Parathyroid adenoma (tissue), 2 donors: ENCODE data around the gene CSKMT.
"Not testable (repeated sequence)": the region's sequence is repeated elsewhere in the genome, so short reads cannot be mapped to it uniquely, and the experiment has no call there.

Experiments
- H2AFZ ChIP-seq: fragments of 300-600 bp; sonication (generic); one replicate; pipeline ENCODE4 v1.7.0; 2017; ENCODE audit warnings: antibody characterized with exemption, mild to moderate bottlenecking
- H3K27ac ChIP-seq: fragments of 300-600 bp; sonication (generic); one replicate; pipeline ENCODE4 v1.7.0; 2017
- H3K27me3 ChIP-seq: fragments of 300-600 bp; sonication (generic); one replicate; pipeline ENCODE4 v1.7.0; 2017; ENCODE audit warnings: low read length; ENCODE audit not compliant: control insufficient read depth, insufficient read depth
- H3K36me3 ChIP-seq: fragments of 300-600 bp; sonication (generic); one replicate; pipeline ENCODE4 v1.7.0; 2017; ENCODE audit warnings: low read length; ENCODE audit not compliant: control insufficient read depth, insufficient read depth
- H3K4me1 ChIP-seq: fragments of 300-600 bp; sonication (generic); one replicate; pipeline ENCODE4 v1.7.0; 2017; ENCODE audit warnings: control low read depth
- H3K4me2 ChIP-seq: fragments of 300-600 bp; sonication (generic); one replicate; pipeline ENCODE4 v1.7.0; 2017; ENCODE audit warnings: low read length
- H3K4me3 ChIP-seq: fragments of 300-600 bp; sonication (generic); one replicate; pipeline ENCODE4 v1.7.0; 2017; ENCODE audit warnings: low read depth, low read length
- H3K79me2 ChIP-seq: fragments of 300-600 bp; sonication (generic); one replicate; pipeline ENCODE4 v1.7.0; 2017; ENCODE audit warnings: control low read depth
- H3K9ac ChIP-seq: fragments of 300-600 bp; sonication (generic); one replicate; pipeline ENCODE4 v1.7.0; 2017; ENCODE audit warnings: mild to moderate bottlenecking
- H3K9me3 ChIP-seq: fragments of 300-600 bp; sonication (generic); one replicate; pipeline ENCODE4 v1.7.0; 2017; ENCODE audit warnings: low read length; ENCODE audit not compliant: control insufficient read depth
- CTCF ChIP-seq: fragments of 300-600 bp; sonication (generic); IDR thresholded peaks from one replicate; pipeline ENCODE4 v1.7.0; 2017; ENCODE audit warnings: antibody characterized with exemption, mild to moderate bottlenecking
- donor health status: primary hyperparathyroidism.

CSKMT gene

GRCh38 chr11:62673196-62673525 is 8.0 kb downstream of the CSKMT start:
- H2AFZ ChIP-seq, result no peak overlapping the region
- no peaks in the 10 kb centered on the region for H3K79me2 ChIP-seq
- no peaks in the 10 kb centered on the region for H3K9me3 ChIP-seq
- no peak overlapping the region for H3K4me2 ChIP-seq
- H3K27ac ChIP-seq, result no peak overlapping the region
- H3K27me3 ChIP-seq, result no peaks in the 10 kb centered on the region
- H3K4me1 ChIP-seq, result peaks cover 4% of the 10 kb centered on the region
- no peak for TF ChIP-seq CTCF
- H3K36me3 ChIP-seq, result no peaks in the 10 kb centered on the region
- H3K4me3 ChIP-seq, result no peak overlapping the region
- H3K9ac ChIP-seq, result no peak overlapping the region

GRCh38 chr11:62675415-62675814 is 10.3 kb downstream of the CSKMT start:
- H3K4me2 ChIP-seq, H3K36me3 ChIP-seq, H3K9me3 ChIP-seq, H3K27me3 ChIP-seq, H2AFZ ChIP-seq, H3K9ac ChIP-seq, H3K4me1 ChIP-seq, H3K27ac ChIP-seq, H3K4me3 ChIP-seq, H3K79me2 ChIP-seq: not testable (repeated sequence)

DNA sequence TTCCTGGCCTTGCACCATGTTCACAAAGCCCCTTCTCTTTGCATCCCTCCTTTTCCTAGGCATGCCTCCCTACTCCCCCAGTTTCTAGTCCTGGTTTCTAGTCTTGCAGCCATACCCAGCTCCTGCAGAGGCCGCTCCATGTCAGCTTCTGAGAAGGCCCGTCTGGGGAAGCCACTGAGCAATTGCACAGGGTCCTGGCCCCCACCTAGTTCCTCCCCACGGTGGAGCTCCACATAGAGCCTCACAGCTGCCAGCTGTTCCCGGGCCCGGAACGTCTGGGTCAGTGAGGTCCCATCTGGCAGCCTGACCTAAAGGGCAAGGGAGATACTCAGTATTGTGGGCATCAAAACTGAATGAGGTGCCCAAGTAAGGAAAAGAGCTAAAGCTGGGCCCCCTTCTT is 11.6 kb downstream of the CSKMT start:
- Histone ChIP-seq H3K27ac (no peak overlapping the region), H3K27me3 (no peaks in the 10 kb centered on the region), H3K4me3 (peak overlapping the region; percentile 33), H3K79me2 (no peaks in the 10 kb centered on the region), H3K36me3 (no peaks in the 10 kb centered on the region), H3K4me2 (peak overlapping the region; percentile 77), H3K9me3 (no peaks in the 10 kb centered on the region), H2AFZ (no peak overlapping the region), H3K9ac (no peak overlapping the region), H3K4me1 (peaks cover 3% of the 10 kb centered on the region)
- no peak for TF ChIP-seq CTCF

GRCh38 chr11:62677156-62677555 is 12.0 kb downstream of the CSKMT start:
- H3K27me3 ChIP-seq, result no peaks in the 10 kb centered on the region
- H3K79me2 ChIP-seq, result no peaks in the 10 kb centered on the region
- no peak overlapping the region for H2AFZ ChIP-seq
- H3K27ac ChIP-seq, result no peak overlapping the region
- no peaks in the 10 kb centered on the region for H3K9me3 ChIP-seq
- H3K36me3 ChIP-seq, result no peaks in the 10 kb centered on the region
- no peak for TF ChIP-seq CTCF
- H3K9ac ChIP-seq, result no peak overlapping the region
- peak overlapping the region; percentile 33 for H3K4me3 ChIP-seq
- peaks cover 3% of the 10 kb centered on the region for H3K4me1 ChIP-seq
- H3K4me2 ChIP-seq, result peak overlapping the region; percentile 77

GRCh38 chr11:62677714-62678113 is 12.6 kb downstream of the CSKMT start:
- Histone ChIP-seq H3K36me3 (no peaks in the 10 kb centered on the region), H3K9ac (no peak overlapping the region), H3K27ac (no peak overlapping the region), H3K4me1 (peaks cover 3% of the 10 kb centered on the region), H3K79me2 (no peaks in the 10 kb centered on the region), H3K4me2 (peak overlapping the region; percentile 77), H2AFZ (no peak overlapping the region), H3K9me3 (no peaks in the 10 kb centered on the region), H3K27me3 (no peaks in the 10 kb centered on the region), H3K4me3 (peak overlapping the region; percentile 33)
- no peak for TF ChIP-seq CTCF
